22Rv1 (cell line): Measurements from ENCODE around the gene P2RY2.

ENCODE experiments used
- ZFX ChIP-seq: fragments of 450-650 bp; IDR thresholded peaks from 2 replicates; pipeline ENCODE4 v1.6.1; 2017; ENCODE audit warnings: antibody characterized with exemption, borderline replicate concordance
- TF ChIP-seq, protein P1 (sequence below): fragments of 450-650 bp; IDR thresholded peaks from 2 replicates; pipeline ENCODE4 v1.5.1; 2017; ENCODE audit warnings: mild to moderate bottlenecking

DNA sequence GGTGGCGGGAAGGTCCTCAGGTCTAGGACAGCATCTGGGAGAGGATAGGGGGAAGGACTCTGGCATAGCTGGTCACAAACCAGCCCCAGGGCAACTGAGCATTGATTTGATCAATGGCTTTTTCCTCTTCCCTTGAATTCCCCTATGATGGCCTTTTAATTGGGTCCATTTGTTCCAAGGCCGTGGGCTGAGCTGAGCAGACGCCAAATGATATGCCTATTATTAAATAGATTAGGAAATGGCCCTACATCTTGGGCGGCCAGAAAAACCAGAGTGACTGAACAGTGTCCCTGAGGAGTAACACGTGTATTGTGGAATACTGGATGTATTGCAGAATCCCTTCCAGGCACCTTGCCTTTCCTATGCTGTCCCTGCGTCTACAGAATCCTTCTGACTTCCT, 27.4 kb downstream of the P2RY2 start:
- TF ChIP-seq, protein P1, sequence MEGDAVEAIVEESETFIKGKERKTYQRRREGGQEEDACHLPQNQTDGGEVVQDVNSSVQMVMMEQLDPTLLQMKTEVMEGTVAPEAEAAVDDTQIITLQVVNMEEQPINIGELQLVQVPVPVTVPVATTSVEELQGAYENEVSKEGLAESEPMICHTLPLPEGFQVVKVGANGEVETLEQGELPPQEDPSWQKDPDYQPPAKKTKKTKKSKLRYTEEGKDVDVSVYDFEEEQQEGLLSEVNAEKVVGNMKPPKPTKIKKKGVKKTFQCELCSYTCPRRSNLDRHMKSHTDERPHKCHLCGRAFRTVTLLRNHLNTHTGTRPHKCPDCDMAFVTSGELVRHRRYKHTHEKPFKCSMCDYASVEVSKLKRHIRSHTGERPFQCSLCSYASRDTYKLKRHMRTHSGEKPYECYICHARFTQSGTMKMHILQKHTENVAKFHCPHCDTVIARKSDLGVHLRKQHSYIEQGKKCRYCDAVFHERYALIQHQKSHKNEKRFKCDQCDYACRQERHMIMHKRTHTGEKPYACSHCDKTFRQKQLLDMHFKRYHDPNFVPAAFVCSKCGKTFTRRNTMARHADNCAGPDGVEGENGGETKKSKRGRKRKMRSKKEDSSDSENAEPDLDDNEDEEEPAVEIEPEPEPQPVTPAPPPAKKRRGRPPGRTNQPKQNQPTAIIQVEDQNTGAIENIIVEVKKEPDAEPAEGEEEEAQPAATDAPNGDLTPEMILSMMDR, result no peak
- no peak for TF ChIP-seq ZFX
